ENCODE data around the gene PRDM15.

Gene PRDM15

GRCh38 chr21:41779659-41780058 lies 99.5 kb downstream of the PRDM15 start:
- DNase-seq (ENCODE audit: low read depth in 2 of 2), result no peak

- no peak for DNase-seq (ENCODE audit: low read depth in 2 of 2)
Measured at GRCh38 chr21:41778930-41779600, 100.1 kb downstream of the PRDM15 start.

- DNase-seq (ENCODE audit: low read depth in 2 of 2), result no peak
Measured at GRCh38 chr21:41777951-41778815, 101.0 kb downstream of the PRDM15 start.

- DNase-seq (ENCODE audit: low read depth in 2 of 2), result no peak
Measured at GRCh38 chr21:41776778-41777177, 102.4 kb downstream of the PRDM15 start.

- DNase-seq (ENCODE audit: low read depth in 2 of 2), result no peak
Measured at GRCh38 chr21:41775149-41775472, 104.0 kb downstream of the PRDM15 start.

- no peak for DNase-seq (ENCODE audit: low read depth in 2 of 2)
Measured at GRCh38 chr21:41774467-41775148, 104.5 kb downstream of the PRDM15 start.

DNA sequence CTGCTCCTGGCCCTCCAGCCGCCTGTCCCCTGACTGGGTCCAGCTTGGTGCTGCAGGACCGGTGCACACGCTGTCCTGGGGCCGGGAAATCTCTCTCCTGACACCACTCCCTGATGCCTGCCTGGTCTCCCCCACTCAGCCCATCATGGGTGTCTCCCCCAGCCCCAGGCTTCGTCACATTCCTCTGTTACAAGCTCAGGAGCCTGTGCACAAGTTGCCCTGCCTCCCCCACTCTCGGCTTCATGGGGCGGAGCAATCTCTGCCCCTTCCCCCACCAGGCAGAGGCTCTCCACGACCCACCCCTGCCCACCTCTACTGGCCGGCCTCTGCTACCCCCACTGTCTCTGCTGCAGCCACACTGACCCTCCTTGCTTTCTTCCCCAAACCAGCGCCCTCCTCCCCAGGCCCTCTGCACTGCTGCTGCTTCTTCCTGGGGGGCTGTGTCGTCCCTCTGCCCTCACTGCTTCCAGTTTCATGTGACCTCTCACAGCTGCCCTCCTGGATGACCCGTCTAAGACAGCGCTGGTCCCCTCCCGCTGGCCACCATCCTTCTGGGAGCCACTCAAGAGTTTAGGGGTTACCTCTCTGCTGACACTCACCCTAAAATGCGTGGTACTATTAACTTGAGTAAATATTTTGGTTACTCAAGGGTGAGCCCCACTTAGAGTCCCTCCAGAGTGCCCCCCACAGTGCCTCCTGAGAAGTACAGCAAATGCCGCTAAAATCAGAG lies 106.6 kb downstream of the PRDM15 start:
- no peak for DNase-seq (ENCODE audit: low read depth in 2 of 2)

DNA sequence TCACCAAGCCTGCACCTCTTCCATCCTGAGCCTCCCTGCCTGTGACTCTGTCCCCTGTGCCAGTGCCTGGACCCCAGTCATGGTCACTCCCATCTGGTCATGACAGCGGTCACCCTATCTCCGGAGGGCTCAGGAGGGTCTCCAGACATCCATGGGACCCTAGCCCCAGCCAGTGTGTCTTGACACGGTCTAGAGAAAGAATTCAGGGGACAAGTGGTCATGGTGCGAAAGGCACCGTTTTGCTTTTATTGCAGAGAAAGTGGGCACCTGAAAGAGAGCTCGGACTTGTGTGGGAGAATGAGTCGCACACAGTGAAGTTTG lies 107.6 kb downstream of the PRDM15 start:
- DNase-seq (ENCODE audit: low read depth in 2 of 2), result no peak

DNA sequence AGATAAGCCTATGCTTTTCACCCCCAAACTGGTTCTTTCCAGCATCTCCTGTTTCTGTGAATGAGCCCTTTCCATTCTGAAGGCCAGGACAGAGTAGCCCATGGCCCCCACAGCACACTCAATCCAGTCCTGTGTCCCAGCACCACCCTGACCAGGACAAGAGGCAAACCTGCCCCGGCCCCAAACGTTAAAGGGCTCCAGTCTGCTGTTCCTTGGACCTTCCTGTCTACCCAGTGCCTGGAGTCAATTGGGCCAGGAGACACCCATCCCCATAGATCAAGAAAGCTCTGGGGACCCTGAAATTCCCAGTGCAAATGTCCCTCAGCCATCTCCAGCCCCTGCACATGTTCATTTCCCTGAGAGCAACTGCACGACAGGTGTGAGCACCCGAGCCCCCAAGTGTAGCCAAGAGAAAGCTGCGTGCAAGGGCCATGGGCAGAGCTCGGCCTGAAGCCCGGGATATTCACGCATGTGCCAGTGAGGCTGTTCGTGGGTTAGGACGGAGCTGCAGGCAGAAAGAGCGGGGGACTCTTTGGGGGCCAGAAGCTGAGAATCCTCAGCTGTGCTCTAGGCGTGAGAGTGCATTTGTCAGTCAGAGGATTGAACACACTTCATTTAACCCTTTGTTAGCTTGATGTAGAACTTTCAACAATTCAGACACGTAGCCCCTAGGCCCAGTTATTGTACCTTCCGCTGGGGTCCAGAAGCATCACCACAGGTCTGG lies 108.1 kb downstream of the PRDM15 start:
- no peak for DNase-seq (ENCODE audit: low read depth in 2 of 2)

DNA sequence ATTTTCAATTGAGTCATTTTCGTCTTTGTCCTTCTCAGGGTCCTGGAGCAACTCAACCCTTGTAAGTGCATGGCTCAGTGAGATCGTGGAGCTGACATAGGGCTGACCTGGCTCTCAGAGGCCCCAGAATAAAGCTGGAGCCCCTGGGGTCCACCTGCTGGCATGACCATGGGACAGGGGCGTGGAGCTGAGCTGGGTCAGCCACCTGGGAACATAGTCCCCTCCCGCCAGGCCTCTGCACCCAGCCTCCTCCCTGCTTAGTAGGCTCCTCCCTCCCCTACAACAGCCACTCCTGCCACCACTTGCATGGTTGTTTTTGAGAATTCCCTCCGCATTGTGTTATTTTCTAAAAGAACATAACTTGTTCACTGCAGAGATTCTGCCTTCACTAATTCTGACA lies 109.2 kb downstream of the PRDM15 start:
- DNase-seq (ENCODE audit: low read depth in 2 of 2), result no peak

GRCh38 chr21:41769521-41769920 lies 109.6 kb downstream of the PRDM15 start:
- DNase-seq (ENCODE audit: low read depth in 2 of 2), result no peak

DNA sequence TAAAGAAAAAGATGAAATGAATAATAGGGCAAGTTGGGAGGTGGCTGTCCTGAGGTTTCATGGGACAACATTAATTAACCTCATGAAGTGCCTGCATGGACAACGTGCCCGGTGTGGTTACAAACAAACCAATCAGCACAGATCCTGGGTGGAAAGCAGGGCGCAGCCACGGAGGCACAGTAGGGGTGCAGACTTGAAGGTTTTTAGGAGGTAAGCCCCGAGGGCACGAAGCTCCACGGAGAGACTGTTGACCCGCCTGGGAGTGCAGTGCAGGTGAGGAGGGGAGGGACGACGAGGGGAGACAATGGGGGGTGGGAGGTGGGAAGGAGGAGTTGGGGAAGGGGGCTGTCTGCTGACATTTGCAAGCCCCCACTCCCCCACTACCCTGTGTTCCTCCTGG lies 110.0 kb downstream of the PRDM15 start:
- DNase-seq (ENCODE audit: low read depth in 2 of 2), result no peak

DNA sequence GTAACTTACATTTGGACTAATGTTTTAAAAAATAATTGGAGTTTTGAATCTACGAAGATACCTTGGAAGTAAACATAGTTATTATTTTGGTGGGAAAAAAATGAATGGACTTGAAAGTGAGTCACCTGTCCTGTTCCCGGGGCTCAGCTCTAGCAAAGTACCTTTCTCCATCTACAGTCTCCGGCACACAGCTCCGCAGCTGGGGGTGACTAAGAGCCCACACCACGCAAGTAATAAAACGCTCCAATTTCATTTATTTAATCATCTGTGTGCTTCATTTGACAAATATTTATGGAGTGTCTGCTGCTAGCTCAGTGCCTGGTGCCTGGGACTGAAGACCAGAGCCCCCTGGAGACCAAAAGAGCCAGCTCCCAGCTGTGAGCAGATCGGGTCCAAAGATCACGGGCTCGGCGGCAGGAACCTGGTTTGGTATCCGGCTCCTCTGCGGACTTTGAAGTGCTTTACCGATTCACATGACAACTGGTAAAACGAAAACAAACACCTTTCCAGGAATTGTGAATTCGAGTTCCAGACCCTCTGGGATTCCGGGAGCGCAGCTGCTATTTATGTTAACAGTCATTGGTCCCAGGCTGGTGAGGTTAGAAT lies 110.6 kb downstream of the PRDM15 start:
- no peak for DNase-seq (ENCODE audit: low read depth in 2 of 2)

DNA sequence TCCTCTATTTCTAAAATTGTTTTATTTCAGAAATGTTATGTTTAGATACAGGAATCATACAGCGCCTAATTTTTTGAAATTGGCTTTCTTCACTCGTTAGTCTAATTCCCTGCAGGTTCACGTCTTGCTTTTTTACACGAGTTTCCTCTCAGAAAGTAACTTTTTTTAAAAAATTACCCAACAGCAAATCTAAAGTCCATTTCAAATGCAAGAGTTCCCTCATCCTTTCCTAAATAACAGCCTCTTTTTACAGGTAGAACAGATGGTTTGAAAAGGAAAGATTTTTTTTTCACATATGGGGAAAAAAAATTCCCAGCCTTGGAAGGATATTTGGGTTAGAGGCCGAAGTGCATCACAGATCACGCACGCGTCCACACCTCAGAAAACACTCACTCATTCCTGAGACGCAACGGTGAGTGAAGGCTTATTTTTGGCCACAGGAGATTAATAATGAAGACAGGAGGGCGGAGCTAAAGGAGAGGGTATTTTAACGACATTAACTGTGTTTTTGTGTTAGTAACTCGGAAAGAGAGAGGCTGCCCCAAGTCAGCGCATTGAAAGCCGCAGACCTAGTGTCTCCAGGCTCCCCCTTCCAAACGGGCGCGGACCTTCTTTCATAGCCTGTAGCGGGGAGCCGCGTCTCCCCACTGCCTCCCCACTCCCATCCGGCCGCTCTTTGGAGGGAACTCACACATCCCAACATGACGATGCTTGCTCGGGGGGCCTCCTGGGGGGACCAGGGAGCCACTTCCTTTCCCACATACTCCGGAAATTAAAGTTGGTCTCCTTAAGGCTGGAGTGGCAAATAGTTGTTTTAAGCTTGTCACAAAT lies 111.3 kb downstream of the PRDM15 start:
- no peak for DNase-seq (ENCODE audit: low read depth in 2 of 2)

DNA sequence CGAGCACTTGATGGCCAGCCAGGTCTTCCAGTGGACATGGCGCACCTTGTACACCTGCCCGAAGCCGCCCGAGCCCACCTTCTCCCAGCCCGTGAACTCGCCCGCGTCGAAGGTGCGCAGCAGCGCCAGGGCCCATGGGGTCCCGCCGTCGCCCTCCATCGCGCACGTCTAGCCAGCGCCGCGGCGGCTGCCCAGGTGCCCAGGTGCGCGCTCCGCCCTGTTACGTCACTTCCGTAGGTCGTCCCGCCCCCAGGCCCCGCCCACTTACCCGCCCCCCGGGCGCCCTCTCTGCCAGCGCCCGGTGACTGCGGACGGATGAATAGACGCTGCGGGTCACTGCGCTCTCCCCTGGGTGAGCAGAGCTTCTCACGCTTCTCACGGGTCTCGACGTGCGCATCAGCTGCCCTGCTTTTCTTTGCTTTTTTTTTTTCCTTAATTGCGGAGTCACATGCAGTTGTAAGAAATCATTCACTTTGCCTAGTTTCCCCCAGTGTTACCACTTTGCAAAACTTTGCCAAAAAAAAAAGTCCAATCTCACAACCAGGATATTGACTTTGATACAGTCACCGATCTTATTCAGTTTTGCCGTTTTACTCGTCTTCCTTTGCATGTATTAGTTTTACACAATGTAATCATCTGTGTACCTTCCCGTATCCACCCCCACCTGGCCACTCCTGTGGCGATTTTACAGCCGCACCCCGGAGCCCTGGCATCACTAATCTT lies 112.1 kb downstream of the PRDM15 start, which contains the start of gene RIPK4:
TSS of gene RIPK4 (minus strand) at position 170 of the 723 bp plus-strand sequence. CDS start at position 159, 11 bp downstream.
- DNase-seq (ENCODE audit: low read depth in 2 of 2), result peak; percentile 46 to 63

GRCh38 chr21:41765973-41766882 lies 112.9 kb downstream of the PRDM15 start:
- DNase-seq (ENCODE audit: low read depth in 2 of 2), result no peak

- no peak for DNase-seq (ENCODE audit: low read depth in 2 of 2)
Measured at GRCh38 chr21:41765420-41765821, 113.7 kb downstream of the PRDM15 start.
